GM12873 (cell line): ENCODE results near the gene NRXN3.

Experiments
- TF ChIP-seq, protein P1 (sequence below): IDR thresholded peaks from 2 replicates; pipeline ENCODE4 v1.5.1; 2012; ENCODE audit warnings: low read depth, mild to moderate bottlenecking, moderate library complexity, low read length, control low read depth; ENCODE audit not compliant: insufficient read depth; ENCODE audit errors: missing control alignments

Gene NRXN3

DNA sequence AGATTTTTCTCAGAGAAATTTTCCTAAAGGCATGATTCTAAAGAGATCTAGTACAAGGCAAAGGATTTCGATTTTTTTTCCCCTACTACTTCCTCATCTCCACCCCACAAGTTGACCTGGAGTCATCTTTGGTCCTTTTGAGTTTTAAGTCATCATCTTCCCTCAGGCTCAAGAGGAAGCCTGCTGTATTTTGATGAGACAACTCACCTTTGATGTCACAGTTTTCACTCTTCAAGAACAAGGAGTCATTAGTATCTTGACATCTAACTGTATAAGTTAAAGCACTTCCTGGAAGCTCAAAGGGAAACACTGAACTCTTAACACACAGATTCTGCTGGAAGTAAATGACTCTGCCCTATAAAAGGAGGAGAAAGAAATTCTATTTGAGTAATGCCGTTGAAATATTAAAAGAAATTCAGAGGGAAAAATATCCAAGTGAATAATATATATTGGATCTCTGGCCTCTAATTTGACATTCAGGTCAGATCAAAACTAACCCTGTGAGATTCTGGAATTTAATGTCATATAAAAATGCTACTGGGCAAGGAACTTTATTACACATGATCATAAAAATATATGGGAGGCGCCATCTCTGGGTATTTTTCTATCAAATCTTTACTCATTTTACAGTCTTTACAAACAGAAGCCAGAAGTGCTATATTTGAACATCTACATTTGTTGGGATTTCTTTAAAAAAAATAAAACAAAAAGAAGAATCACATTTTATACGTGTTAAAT is 435.0 kb downstream of the NRXN3 start:
- TF ChIP-seq, protein P1, sequence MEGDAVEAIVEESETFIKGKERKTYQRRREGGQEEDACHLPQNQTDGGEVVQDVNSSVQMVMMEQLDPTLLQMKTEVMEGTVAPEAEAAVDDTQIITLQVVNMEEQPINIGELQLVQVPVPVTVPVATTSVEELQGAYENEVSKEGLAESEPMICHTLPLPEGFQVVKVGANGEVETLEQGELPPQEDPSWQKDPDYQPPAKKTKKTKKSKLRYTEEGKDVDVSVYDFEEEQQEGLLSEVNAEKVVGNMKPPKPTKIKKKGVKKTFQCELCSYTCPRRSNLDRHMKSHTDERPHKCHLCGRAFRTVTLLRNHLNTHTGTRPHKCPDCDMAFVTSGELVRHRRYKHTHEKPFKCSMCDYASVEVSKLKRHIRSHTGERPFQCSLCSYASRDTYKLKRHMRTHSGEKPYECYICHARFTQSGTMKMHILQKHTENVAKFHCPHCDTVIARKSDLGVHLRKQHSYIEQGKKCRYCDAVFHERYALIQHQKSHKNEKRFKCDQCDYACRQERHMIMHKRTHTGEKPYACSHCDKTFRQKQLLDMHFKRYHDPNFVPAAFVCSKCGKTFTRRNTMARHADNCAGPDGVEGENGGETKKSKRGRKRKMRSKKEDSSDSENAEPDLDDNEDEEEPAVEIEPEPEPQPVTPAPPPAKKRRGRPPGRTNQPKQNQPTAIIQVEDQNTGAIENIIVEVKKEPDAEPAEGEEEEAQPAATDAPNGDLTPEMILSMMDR: no peak

DNA sequence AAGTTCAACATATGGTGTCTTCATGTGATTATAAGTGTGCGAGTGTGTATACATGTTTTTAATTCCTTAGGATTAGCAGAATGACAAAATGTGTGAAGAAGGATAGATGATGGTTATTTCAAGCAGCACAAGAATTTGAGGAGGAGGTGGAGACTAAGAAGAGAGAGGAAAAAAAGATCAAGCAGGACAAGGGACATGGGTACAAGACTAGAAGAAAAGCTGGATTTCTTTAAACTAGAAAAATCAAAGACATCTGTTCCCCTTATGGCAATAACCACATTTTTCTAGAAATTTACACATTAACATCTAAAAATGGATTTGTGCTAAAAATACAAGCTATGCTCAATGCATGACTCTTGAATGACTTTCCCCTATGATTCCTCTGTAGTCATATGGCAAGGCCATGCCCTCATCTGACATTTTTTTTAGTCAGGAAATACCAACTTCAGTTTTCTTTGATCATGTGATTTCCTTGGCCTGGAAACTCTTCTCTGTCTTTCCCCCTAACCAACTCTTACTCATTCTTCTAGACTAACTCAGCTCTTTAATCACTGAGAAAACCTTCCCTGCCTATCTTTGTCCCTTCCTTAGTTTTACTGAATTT is 435.8 kb downstream of the NRXN3 start:
- TF ChIP-seq, protein P1: no peak

DNA sequence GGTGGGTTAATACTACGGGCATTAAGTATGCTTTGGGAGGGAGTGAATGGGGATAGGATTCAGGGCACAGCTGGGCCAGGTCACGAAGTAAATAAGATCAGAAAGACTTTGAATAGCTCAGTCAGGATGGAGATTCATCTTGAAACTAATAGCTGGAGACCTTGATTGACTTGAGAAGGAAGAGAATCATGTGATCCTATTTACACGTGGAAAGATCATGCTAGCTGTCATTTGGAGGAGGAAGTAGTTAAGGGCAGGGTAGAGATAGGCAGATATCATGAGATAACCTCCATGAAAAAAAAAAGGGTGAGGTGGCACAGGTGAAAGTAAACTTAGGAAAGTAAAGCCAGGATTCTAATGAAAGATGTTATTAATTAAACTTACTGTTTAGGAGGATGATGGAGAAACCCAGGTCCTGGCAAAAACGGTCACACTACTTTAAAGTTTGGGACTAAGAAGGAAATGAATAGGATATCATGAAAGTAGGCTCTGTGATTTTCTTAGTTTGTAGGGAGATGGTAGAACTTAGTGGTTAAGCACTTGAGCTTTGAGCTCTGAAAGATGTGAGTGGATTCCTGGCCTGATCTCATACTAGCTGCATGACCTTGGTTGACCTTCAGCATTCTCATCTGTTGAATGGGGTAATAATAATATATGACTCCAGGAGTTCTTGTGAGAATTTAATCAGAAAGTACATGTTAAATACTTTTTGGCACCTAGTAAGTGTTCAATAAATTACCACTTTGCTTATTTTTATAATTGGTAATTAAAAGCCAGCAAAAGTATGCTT is 439.0 kb downstream of the NRXN3 start:
- TF ChIP-seq, protein P1: no peak

DNA sequence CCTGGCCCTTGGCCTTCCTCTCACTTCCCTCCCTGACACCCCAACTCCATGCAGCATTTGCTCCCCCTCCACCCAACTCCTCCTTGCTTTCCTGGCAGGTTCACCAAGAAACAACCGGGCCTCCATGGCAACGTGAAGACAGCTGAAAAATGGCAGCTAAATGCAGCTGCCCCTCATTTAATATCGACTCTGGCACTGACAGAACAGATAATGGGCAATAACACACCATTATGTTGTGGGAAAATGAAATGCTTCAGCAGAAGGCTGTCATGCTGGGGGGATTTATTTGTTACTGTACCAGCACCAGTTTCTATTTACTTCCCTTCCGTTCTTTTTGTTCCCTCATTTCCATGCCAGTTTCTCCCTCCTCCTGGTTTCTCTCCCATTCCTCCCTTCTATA is 440.8 kb downstream of the NRXN3 start:
- TF ChIP-seq, protein P1: no peak

DNA sequence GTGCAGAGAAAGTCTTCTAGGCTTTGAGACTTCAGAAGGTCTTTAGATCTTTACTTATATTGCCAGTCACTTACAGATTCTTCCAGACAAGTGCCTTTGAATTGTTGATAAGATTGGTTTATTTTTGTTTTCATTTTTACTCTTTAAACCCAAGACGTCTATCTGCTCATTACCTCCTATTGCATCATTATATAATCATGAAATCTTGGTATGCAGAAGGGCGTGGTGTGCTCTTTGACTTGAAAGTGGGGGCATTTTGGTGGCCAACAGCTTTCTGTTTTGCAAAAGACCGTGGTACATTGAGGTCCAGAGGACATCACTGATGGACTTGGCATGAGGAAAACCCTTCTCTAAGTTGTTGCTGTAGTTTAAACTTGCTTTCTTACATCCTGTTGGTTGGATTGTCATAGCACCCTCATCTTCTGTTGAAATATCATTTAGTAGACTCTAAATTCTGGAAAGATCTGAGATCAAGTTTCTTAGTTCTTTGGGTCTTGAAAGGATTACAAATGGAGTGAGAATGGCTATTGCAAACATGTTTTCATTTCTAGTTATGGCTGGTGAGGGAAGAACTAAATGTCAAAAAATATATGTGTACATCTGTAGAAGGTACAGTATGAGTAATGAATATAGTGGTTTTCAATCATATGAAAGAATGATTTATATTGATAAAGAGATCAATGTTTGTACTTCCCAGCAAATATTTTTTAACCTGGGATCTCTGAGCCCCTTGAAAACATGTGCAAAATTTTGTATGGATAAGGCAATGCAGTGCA is 441.8 kb downstream of the NRXN3 start:
- TF ChIP-seq, protein P1: no peak

DNA sequence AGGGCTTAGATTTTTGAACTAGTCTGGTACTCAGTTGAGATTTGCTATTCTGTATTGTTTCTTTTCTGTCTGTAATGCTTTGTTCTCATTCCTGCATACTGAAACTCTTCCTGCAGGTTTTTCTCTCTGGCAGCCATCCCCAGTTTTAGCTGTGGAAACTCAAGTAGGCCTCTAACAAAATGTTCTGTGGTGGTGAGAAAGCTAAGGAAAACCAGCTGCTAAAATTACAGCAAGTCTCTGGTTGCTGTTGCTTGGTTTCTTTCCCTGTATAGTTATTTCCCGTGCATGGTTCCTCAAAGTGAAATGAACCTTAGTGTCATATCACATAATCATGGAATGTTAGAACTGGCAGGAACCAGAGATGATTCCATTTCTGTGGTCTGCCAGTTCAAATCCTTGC is 442.5 kb downstream of the NRXN3 start:
- TF ChIP-seq, protein P1: no peak

DNA sequence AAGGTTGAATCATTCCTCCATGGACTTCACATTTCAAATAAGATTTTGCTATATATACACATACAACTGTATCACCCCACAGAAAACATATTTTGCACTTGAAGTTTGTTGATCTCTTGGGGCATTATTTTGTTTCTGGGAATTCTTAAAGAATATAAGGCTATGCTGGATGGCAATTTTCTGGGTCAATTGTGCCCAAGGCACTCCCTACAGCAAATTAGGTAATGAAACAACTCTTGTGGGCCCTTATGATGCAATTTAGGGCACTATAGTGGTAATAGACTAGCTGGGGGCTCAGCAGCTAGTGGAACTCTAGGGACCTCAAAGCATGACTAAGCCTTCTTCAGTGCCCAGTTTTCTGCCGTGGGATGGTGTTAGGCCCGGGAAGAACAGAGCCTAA is 444.4 kb downstream of the NRXN3 start:
- TF ChIP-seq, protein P1: no peak
